AG04450 (cell line): ENCODE data around the gene ZBTB39. TPM values are rescaled to one million over a fixed set of nuclear protein-coding genes. Genes with fewer than 3 reads are reported as not detected.
"Not testable (repeated sequence)": the region's sequence is repeated elsewhere in the genome, so short reads cannot be mapped to it uniquely, and the experiment has no call there.

Experiments
- CTCF ChIA-PET: fragments of 300-600, 350-600 bp; formaldehyde crosslinking; extraction: SDS; loops from one replicate; lab custom pipeline; 2022; ENCODE audit warnings: antibody characterized with exemption, inconsistent platforms; lab: Charles Lee
- POLR2A ChIA-PET: fragments of 350-600 bp; formaldehyde crosslinking; extraction: SDS; loops from one replicate; lab custom pipeline; 2021; ENCODE audit warnings: antibody characterized with exemption, inconsistent platforms; lab: Yijun Ruan, JAX
- DNase-seq: peaks from one replicate; pipeline ENCODE4 v3.0.0-alpha.2; 2011; ENCODE audit warnings: low read depth, low spot score
- H3K27ac ChIP-seq: one replicate; pipeline ENCODE4 v1.5.1; 2012; ENCODE audit warnings: low read depth, low read length, control low read depth
- H3K27me3 ChIP-seq: one replicate; pipeline ENCODE4 v1.6.0; 2012; ENCODE audit warnings: low read length; ENCODE audit not compliant: control insufficient read depth, insufficient read depth
- H3K4me3 ChIP-seq: 2 replicates; pipeline ENCODE4 v1.5.1; 2011; ENCODE audit warnings: mild to moderate bottlenecking, low read depth, low read length, control low read depth
- H3K9me3 ChIP-seq: 2 replicates; pipeline ENCODE4 v1.5.1; 2012; ENCODE audit warnings: low read length; ENCODE audit not compliant: control insufficient read depth, insufficient read depth
- CTCF ChIP-seq: IDR thresholded peaks from 2 replicates; pipeline ENCODE4 v1.5.1; 2011; ENCODE audit warnings: low read depth, low read length, control low read depth, inconsistent platforms
- polyA plus RNA-seq: library from polyadenylated mRNA; depleted of rRNA; stranded (reverse); fragments of >200 nt; gene quantifications from 2 replicates; pipeline ENCODE4 v1.2.3, GENCODE V29; 2011

Gene ZBTB39
- polyA plus RNA-seq, 1 experiment: 6.4 TPM

GRCh38 chr12:57031138-57031725 lies 24.9 kb upstream of the ZBTB39 start:
- no peak for DNase-seq
- TF ChIP-seq CTCF: no peak
- Histone ChIP-seq H3K4me3 (no peak overlapping the region), H3K9me3 (no peaks in the 10 kb centered on the region), H3K27ac (no peak overlapping the region), H3K27me3 (peaks cover 53% of the 10 kb centered on the region)
- ChIA-PET POLR2A (no interaction called here), CTCF (interaction anchor here (0.6 to 1.7 kb wide), 2 partner anchors 29 to 32 kb away, joined by 3 to 7 read pairs; no protein-coding TSS in a partner anchor)

- no peak for TF ChIP-seq CTCF
- CTCF ChIA-PET: no interaction called here
- Histone ChIP-seq H3K27me3 (peaks cover 62% of the 10 kb centered on the region), H3K27ac (no peak overlapping the region), H3K9me3 (no peaks in the 10 kb centered on the region), H3K4me3 (no peak overlapping the region)
- no peak for DNase-seq
- POLR2A ChIA-PET: interaction anchor here (1.2 kb wide), 1 partner anchor 11 kb away, joined by 3 read pairs; no protein-coding TSS in a partner anchor
Observed at GRCh38 chr12:57029457-57029856, 23.1 kb upstream of the ZBTB39 start.

- no peak for TF ChIP-seq CTCF
- Histone ChIP-seq H3K4me3 (no peak overlapping the region), H3K27me3 (peaks cover 58% of the 10 kb centered on the region), H3K27ac (no peak overlapping the region), H3K9me3 (no peaks in the 10 kb centered on the region)
- ChIA-PET POLR2A (no interaction called here), CTCF (interaction anchor here (0.7 to 1.7 kb wide), 3 partner anchors 33 to 41 kb away, joined by 3 to 6 read pairs (median 5); no protein-coding TSS in a partner anchor)
- no peak for DNase-seq
Observed at GRCh38 chr12:57027805-57028153, 21.4 kb upstream of the ZBTB39 start.

GRCh38 chr12:57027011-57027804 lies 20.9 kb upstream of the ZBTB39 start:
- POLR2A ChIA-PET: no interaction called here
- CTCF ChIA-PET: interaction anchor here (0.7 to 1.7 kb wide), 4 partner anchors 33 to 42 kb away, joined by 3 to 6 read pairs (median 4); no protein-coding TSS in a partner anchor
- Histone ChIP-seq H3K9me3 (no peaks in the 10 kb centered on the region), H3K4me3 (no peak overlapping the region), H3K27ac (no peak overlapping the region), H3K27me3 (peaks cover 54% of the 10 kb centered on the region)
- TF ChIP-seq CTCF: no peak
- no peak for DNase-seq

- no peak for TF ChIP-seq CTCF
- ChIA-PET POLR2A (no interaction called here), CTCF (interaction anchor here (1.1 kb wide), 1 partner anchor 38 kb away, joined by 5 read pairs; no protein-coding TSS in a partner anchor)
- Histone ChIP-seq H3K27ac (no peak overlapping the region), H3K27me3 (peaks cover 48% of the 10 kb centered on the region), H3K4me3 (no peak overlapping the region), H3K9me3 (no peaks in the 10 kb centered on the region)
- DNase-seq: no peak
Observed at GRCh38 chr12:57025196-57025595, 18.9 kb upstream of the ZBTB39 start.

GRCh38 chr12:57022324-57022723 lies 16.0 kb upstream of the ZBTB39 start:
- POLR2A ChIA-PET: not testable (repeated sequence)

More at GRCh38 chr12:57022324-57022723, 16.0 kb upstream of the ZBTB39 start:
- Histone ChIP-seq H3K27ac (peak overlapping the region; percentile 57), H3K27me3 (peaks cover 24% of the 10 kb centered on the region)
- DNase-seq: peak; percentile 66
- CTCF ChIA-PET: interaction anchor here (1.1 to 2.5 kb wide), 3 partner anchors 14 to 46 kb away, joined by 3 to 18 read pairs (median 11); no protein-coding TSS in a partner anchor
- not testable (repeated sequence) for H3K4me3 ChIP-seq, H3K9me3 ChIP-seq
